ENCODE results near the gene TAF10. TPM values are rescaled to one million over a fixed set of nuclear protein-coding genes. Genes with fewer than 3 reads are reported as not detected.
A peak's percentile ranks its signal among the peaks of the same experiment; 100 is the strongest.

The TAF10 gene
- total and polyA plus RNA-seq, 7 experiments from 2014 or later, result 116 to 247 (median 129) TPM

- peak within 1 kb of the TSS; percentile 65 to 89 (median 74) for H3K4me3 Mint-ChIP-seq
- H3K27ac Mint-ChIP-seq, result peak within 1 kb of the TSS in 8 of 9 donors; percentile 16 to 81 (median 66)
- H3K9me3 ChIP-seq (ENCODE audit: control insufficient read depth in 2 of 3, low read length in 3 of 3), result no peaks in the 10 kb centered on the region
- peaks cover 0 to 3% (median 0%) of the 10 kb centered on the region in 5 donors for H3K36me3 Mint-ChIP-seq
- ChIA-PET CTCF (no interaction called here), POLR2A (interaction anchor here (0.7 to 2.4 kb wide), 7 partner anchors 9 to 51 kb away, joined by 3 to 10 read pairs (median 3); partner anchors contain the start of gene TPP1)
- H3K27ac ChIP-seq (ENCODE audit: low read depth, low read length), result peak within 1 kb of the TSS; percentile 66
- peaks cover 5 to 11% (median 7%) of the 10 kb centered on the region in 7 donors for H3K4me1 Mint-ChIP-seq
- DNase-seq, result peak in 4 of 9 donors; percentile 14 to 19 (median 18)
- H3K27me3 Mint-ChIP-seq, result peaks cover 0 to 16% (median 0%) of the 10 kb centered on the region in 5 donors
- H3K27me3 ChIP-seq (ENCODE audit: control insufficient read depth in 2 of 2, insufficient read depth in 2 of 2, low read length in 2 of 2), result no peaks in the 10 kb centered on the region
- no peaks in the 10 kb centered on the region for H3K9me3 Mint-ChIP-seq
- H3K36me3 ChIP-seq (ENCODE audit: control insufficient read depth in 2 of 3, insufficient read depth in 3 of 3, low read length in 3 of 3), result no peaks in the 10 kb centered on the region
- H3K4me3 ChIP-seq (ENCODE audit: low read length), result peak within 1 kb of the TSS; percentile 52
- ATAC-seq, result peak; percentile 40
- peaks cover 0 to 26% of the 10 kb centered on the region in 2 donors for H3K4me1 ChIP-seq (ENCODE audit: control insufficient read depth in 2 of 2, insufficient read depth in 2 of 2, low read length in 2 of 2)
- intact Hi-C loops (cut with micrococcal nuclease), result loop anchor here in 1 of 2 donors (1.0 to 2.0 kb wide), 3 partner anchors 9 to 37 kb away; partner anchors contain the start of genes MRPL17 and TPP1
Measured at GRCh38 chr11:6655790-6656583, 44.0 kb upstream of the TAF10 start, which contains the start of gene DCHS1. DCHS1 (minus strand) TSS chr11:6655809; CDS start chr11:6641613, 14,196 bp downstream.

GRCh38 chr11:6655020-6655789, 43.2 kb upstream of the TAF10 start:
- H3K36me3 ChIP-seq (ENCODE audit: control insufficient read depth in 2 of 3, insufficient read depth in 3 of 3, low read length in 3 of 3), result no peaks in the 10 kb centered on the region
- ChIA-PET CTCF (interaction anchor here (0.7 kb wide), 1 partner anchor 174 kb away, joined by 3 read pairs; the partner anchor contains the start of gene ARFIP2), POLR2A (interaction anchor here (0.6 to 2.4 kb wide), 8 partner anchors 8 to 51 kb away, joined by 3 to 10 read pairs (median 6); partner anchors contain the start of gene TPP1)
- peak overlapping the region; percentile 52 for H3K4me3 ChIP-seq (ENCODE audit: low read length)
- H3K27ac ChIP-seq (ENCODE audit: low read depth, low read length), result peak overlapping the region; percentile 66
- no peak overlapping the region for H3K27ac Mint-ChIP-seq
- H3K36me3 Mint-ChIP-seq, result peaks cover 0 to 3% (median 0%) of the 10 kb centered on the region in 5 donors
- DNase-seq (peak in 7 of 9 donors; percentile 15 to 50 (median 34)), ATAC-seq (peak; percentile 60)
- peaks cover 0 to 16% (median 0%) of the 10 kb centered on the region in 5 donors for H3K27me3 Mint-ChIP-seq
- no peak overlapping the region for H3K4me3 Mint-ChIP-seq
- H3K4me1 ChIP-seq (ENCODE audit: control insufficient read depth in 2 of 2, insufficient read depth in 2 of 2, low read length in 2 of 2), result peaks cover 0 to 26% of the 10 kb centered on the region in 2 donors
- H3K27me3 ChIP-seq (ENCODE audit: control insufficient read depth in 2 of 2, insufficient read depth in 2 of 2, low read length in 2 of 2), result no peaks in the 10 kb centered on the region
- no peaks in the 10 kb centered on the region for H3K9me3 ChIP-seq (ENCODE audit: control insufficient read depth in 2 of 3, low read length in 3 of 3)
- H3K4me1 Mint-ChIP-seq, result peaks cover 5 to 11% (median 7%) of the 10 kb centered on the region in 7 donors
- intact Hi-C loops (cut with micrococcal nuclease), result loop anchor here in 1 of 2 donors (1.0 to 2.0 kb wide), 3 partner anchors 8 to 36 kb away; partner anchors contain the start of genes MRPL17 and TPP1
- H3K9me3 Mint-ChIP-seq, result no peaks in the 10 kb centered on the region

- H3K27me3 ChIP-seq (ENCODE audit: control insufficient read depth in 2 of 2, insufficient read depth in 2 of 2, low read length in 2 of 2), result no peaks in the 10 kb centered on the region
- ATAC-seq (peak; percentile 25), DNase-seq (peak in 1 of 9 donors; percentile 15)
- H3K27ac ChIP-seq (ENCODE audit: low read depth, low read length), result peak overlapping the region; percentile 66
- H3K4me3 Mint-ChIP-seq, result no peak overlapping the region
- H3K4me1 ChIP-seq (ENCODE audit: control insufficient read depth in 2 of 2, insufficient read depth in 2 of 2, low read length in 2 of 2), result peaks cover 0 to 26% of the 10 kb centered on the region in 2 donors
- H3K4me3 ChIP-seq (ENCODE audit: low read length), result peak overlapping the region; percentile 52
- intact Hi-C loops (cut with micrococcal nuclease), result loop anchor here (1.0 to 5.0 kb wide), 5 partner anchors 7 to 42 kb away; partner anchors contain the start of genes TPP1 (in 2 of the 2), MRPL17 (in 1 of the 2) and TAF10 (in 1 of the 2)
- H3K4me1 Mint-ChIP-seq, result peaks cover 5 to 11% (median 7%) of the 10 kb centered on the region in 7 donors
- peaks cover 0 to 3% (median 0%) of the 10 kb centered on the region in 5 donors for H3K36me3 Mint-ChIP-seq
- no peaks in the 10 kb centered on the region for H3K36me3 ChIP-seq (ENCODE audit: control insufficient read depth in 2 of 3, insufficient read depth in 3 of 3, low read length in 3 of 3)
- H3K9me3 ChIP-seq (ENCODE audit: control insufficient read depth in 2 of 3, low read length in 3 of 3), result no peaks in the 10 kb centered on the region
- no peak overlapping the region for H3K27ac Mint-ChIP-seq
- CTCF ChIA-PET, result interaction anchor here (0.7 to 1.2 kb wide), 3 partner anchors 13 to 173 kb away, joined by 3 read pairs; partner anchors contain the start of gene ARFIP2
- H3K27me3 Mint-ChIP-seq, result peaks cover 0 to 16% (median 0%) of the 10 kb centered on the region in 5 donors
- no peaks in the 10 kb centered on the region for H3K9me3 Mint-ChIP-seq
- POLR2A ChIA-PET, result interaction anchor here (0.6 to 2.7 kb wide), 14 partner anchors 8 to 44 kb away, joined by 3 to 8 read pairs (median 4); partner anchors contain the start of genes MRPL17 and TPP1
Measured at GRCh38 chr11:6654281-6655019, 42.4 kb upstream of the TAF10 start.

GRCh38 chr11:6653656-6654055, 41.6 kb upstream of the TAF10 start:
- POLR2A ChIA-PET, result interaction anchor here (0.6 to 2.7 kb wide), 12 partner anchors 9 to 43 kb away, joined by 3 to 8 read pairs (median 4); partner anchors contain the start of genes MRPL17 and TPP1
- intact Hi-C loops (cut with micrococcal nuclease), result loop anchor here (1.0 to 5.0 kb wide), 4 partner anchors 13 to 41 kb away; partner anchors contain the start of genes MRPL17 (in 1 of the 2), TAF10 (in 1 of the 2) and TPP1 (in 1 of the 2)
- peak overlapping the region; percentile 17 for H3K27ac ChIP-seq (ENCODE audit: low read depth, low read length)
- CTCF ChIA-PET, result interaction anchor here (1.0 to 1.2 kb wide), 2 partner anchors 14 to 49 kb away, joined by 3 read pairs; no protein-coding TSS in a partner anchor
- Mint-ChIP-seq H3K9me3 (no peaks in the 10 kb centered on the region), H3K36me3 (peaks cover 0 to 3% (median 0%) of the 10 kb centered on the region in 5 donors), H3K27me3 (peaks cover 0 to 16% (median 0%) of the 10 kb centered on the region in 5 donors), H3K4me3 (no peak overlapping the region), H3K4me1 (peaks cover 5 to 11% (median 7%) of the 10 kb centered on the region in 7 donors), H3K27ac (no peak overlapping the region)
- ATAC-seq (no peak), DNase-seq (no peak)
- no peaks in the 10 kb centered on the region for H3K36me3 ChIP-seq (ENCODE audit: control insufficient read depth in 2 of 3, insufficient read depth in 3 of 3, low read length in 3 of 3)
- peaks cover 0 to 26% of the 10 kb centered on the region in 2 donors for H3K4me1 ChIP-seq (ENCODE audit: control insufficient read depth in 2 of 2, insufficient read depth in 2 of 2, low read length in 2 of 2)
- H3K9me3 ChIP-seq (ENCODE audit: control insufficient read depth in 2 of 3, low read length in 3 of 3), result no peaks in the 10 kb centered on the region
- no peak overlapping the region for H3K4me3 ChIP-seq (ENCODE audit: low read length)
- no peaks in the 10 kb centered on the region for H3K27me3 ChIP-seq (ENCODE audit: control insufficient read depth in 2 of 2, insufficient read depth in 2 of 2, low read length in 2 of 2)

- Histone ChIP-seq H3K4me1 (ENCODE audit: control insufficient read depth in 2 of 2, insufficient read depth in 2 of 2, low read length in 2 of 2) (peaks cover 0 to 31% of the 10 kb centered on the region in 2 donors), H3K27ac (ENCODE audit: low read depth, low read length) (peak overlapping the region; percentile 22), H3K36me3 (ENCODE audit: control insufficient read depth in 2 of 3, insufficient read depth in 3 of 3, low read length in 3 of 3) (no peaks in the 10 kb centered on the region), H3K27me3 (ENCODE audit: control insufficient read depth in 2 of 2, insufficient read depth in 2 of 2, low read length in 2 of 2) (no peaks in the 10 kb centered on the region), H3K9me3 (ENCODE audit: control insufficient read depth in 2 of 3, low read length in 3 of 3) (no peaks in the 10 kb centered on the region), H3K4me3 (ENCODE audit: low read length) (no peak overlapping the region)
- POLR2A ChIA-PET, result interaction anchor here (1.2 to 2.7 kb wide), 7 partner anchors 11 to 40 kb away, joined by 4 to 8 read pairs (median 6); partner anchors contain the start of gene MRPL17
- H3K4me3 Mint-ChIP-seq, result no peak overlapping the region
- CTCF ChIA-PET, result no interaction called here
- no peak for ATAC-seq
- no peak for DNase-seq
- no peak overlapping the region for H3K27ac Mint-ChIP-seq
- intact Hi-C loops (cut with micrococcal nuclease), result loop anchor here in 1 of 2 donors (2.0 to 5.0 kb wide), 2 partner anchors 14 to 36 kb away; partner anchors contain the start of gene TPP1
- H3K27me3 Mint-ChIP-seq, result peaks cover 0 to 16% (median 0%) of the 10 kb centered on the region in 5 donors
- H3K4me1 Mint-ChIP-seq, result peaks cover 5 to 11% (median 7%) of the 10 kb centered on the region in 7 donors
- H3K36me3 Mint-ChIP-seq, result peaks cover 0 to 3% (median 0%) of the 10 kb centered on the region in 5 donors
- no peaks in the 10 kb centered on the region for H3K9me3 Mint-ChIP-seq
Measured at GRCh38 chr11:6653097-6653496, 41.1 kb upstream of the TAF10 start.

All from naive thymus-derived CD4-positive, alpha-beta T cell (primary cell).